IPS DF 6.9 (cell line): ENCODE results near the gene KIAA1217.

ENCODE experiments used
- DNase-seq: peaks from one replicate; pipeline ENCODE4 v3.0.0-alpha.2; 2013; ENCODE audit warnings: low read depth, low spot score
- H3K27ac ChIP-seq: one replicate; pipeline ENCODE4 v1.5.1; 2013; ENCODE audit warnings: low read length, control low read depth
- H3K27me3 ChIP-seq: 2 replicates; pipeline ENCODE4 v1.6.1; 2013; ENCODE audit warnings: mild to moderate bottlenecking, low read length; ENCODE audit not compliant: control insufficient read depth, insufficient read depth
- H3K36me3 ChIP-seq: 2 replicates; pipeline ENCODE4 v1.6.1; 2013; ENCODE audit warnings: low read length; ENCODE audit not compliant: control insufficient read depth, insufficient read depth
- H3K4me1 ChIP-seq: 2 replicates; pipeline ENCODE4 v1.6.1; 2013; ENCODE audit warnings: low read length; ENCODE audit not compliant: control insufficient read depth, insufficient read depth
- H3K4me3 ChIP-seq: 2 replicates; pipeline ENCODE4 v1.5.1; 2013; ENCODE audit warnings: mild to moderate bottlenecking, low read length
- H3K9me3 ChIP-seq: 2 replicates; pipeline ENCODE4 v1.6.1; 2013; ENCODE audit warnings: low read length, inconsistent platforms; ENCODE audit not compliant: control insufficient read depth, insufficient read depth
- WGBS: extraction: QIAGEN DNeasy Blood & Tissue Kit; methylation state at CpG from one replicate; pipeline ENCODE4 v1.1.7; 2013; ENCODE audit warnings: mixed read lengths, missing lambda C conversion rate; ENCODE audit not compliant: insufficient read length, insufficient coverage; 5-methylcytosine and 5-hydroxymethylcytosine counted together

The KIAA1217 gene

GRCh38 chr10:24257588-24257987 is 48.6 kb downstream of the KIAA1217 start:
- no peak for DNase-seq
- Histone ChIP-seq H3K9me3 (no peaks in the 10 kb centered on the region; the same call in 1 of the 2 replicates), H3K27me3 (no peaks in the 10 kb centered on the region), H3K4me3 (no peak overlapping the region), H3K36me3 (no peaks in the 10 kb centered on the region), H3K4me1 (peaks cover 8% of the 10 kb centered on the region), H3K27ac (no peak overlapping the region)
- no CpG with 5 or more reads among the region's 4 CpGs for WGBS

- no CpG with 5 or more reads among the region's 7 CpGs for WGBS
- H3K9me3 ChIP-seq, result no peaks in the 10 kb centered on the region; the same call in 1 of the 2 replicates
- H3K36me3 ChIP-seq, result no peaks in the 10 kb centered on the region
- H3K4me3 ChIP-seq, result no peak overlapping the region
- no peak for DNase-seq
- H3K4me1 ChIP-seq, result peaks cover 11% of the 10 kb centered on the region
- no peak overlapping the region for H3K27ac ChIP-seq
- no peaks in the 10 kb centered on the region for H3K27me3 ChIP-seq
Measured at GRCh38 chr10:24259365-24260130, 50.6 kb downstream of the KIAA1217 start.

GRCh38 chr10:24261627-24262026 is 52.7 kb downstream of the KIAA1217 start:
- no CpG with 5 or more reads among the region's 3 CpGs for WGBS

GRCh38 chr10:24262929-24263590 is 54.1 kb downstream of the KIAA1217 start:
- no peak overlapping the region for H3K27ac ChIP-seq
- no CpG with 5 or more reads among the region's 7 CpGs for WGBS

More at GRCh38 chr10:24261627-24262026, 52.7 kb downstream of the KIAA1217 start:
- H3K9me3 ChIP-seq, result no peaks in the 10 kb centered on the region
- H3K27ac ChIP-seq, result no peak overlapping the region
- DNase-seq, result no peak
- H3K36me3 ChIP-seq, result no peaks in the 10 kb centered on the region
- H3K4me3 ChIP-seq, result no peak overlapping the region
- H3K27me3 ChIP-seq, result no peaks in the 10 kb centered on the region
- peaks cover 4% of the 10 kb centered on the region; the same call in 1 of the 2 replicates for H3K4me1 ChIP-seq

GRCh38 chr10:24269476-24269875 is 60.5 kb downstream of the KIAA1217 start:
- Histone ChIP-seq H3K36me3 (no peaks in the 10 kb centered on the region), H3K27ac (no peak overlapping the region), H3K4me1 (no peaks in the 10 kb centered on the region), H3K4me3 (no peak overlapping the region), H3K27me3 (no peaks in the 10 kb centered on the region), H3K9me3 (no peaks in the 10 kb centered on the region)
- no CpG with 5 or more reads among the region's 1 CpG for WGBS
- DNase-seq, result no peak

More at GRCh38 chr10:24262929-24263590, 54.1 kb downstream of the KIAA1217 start:
- Histone ChIP-seq H3K4me1 (peaks cover 3% of the 10 kb centered on the region; the same call in 1 of the 2 replicates), H3K27me3 (no peaks in the 10 kb centered on the region), H3K4me3 (no peak overlapping the region), H3K9me3 (no peaks in the 10 kb centered on the region), H3K36me3 (no peaks in the 10 kb centered on the region)
- no peak for DNase-seq

- no peak overlapping the region for H3K4me3 ChIP-seq
- WGBS, result no CpG with 5 or more reads among the region's 7 CpGs
Measured at GRCh38 chr10:24272374-24272773, 63.4 kb downstream of the KIAA1217 start.

GRCh38 chr10:24277277-24277676 is 68.3 kb downstream of the KIAA1217 start:
- Histone ChIP-seq H3K36me3 (no peaks in the 10 kb centered on the region), H3K4me3 (no peak overlapping the region), H3K9me3 (no peaks in the 10 kb centered on the region), H3K4me1 (no peaks in the 10 kb centered on the region), H3K27me3 (no peaks in the 10 kb centered on the region), H3K27ac (no peak overlapping the region)
- DNase-seq, result no peak
- no CpG with 5 or more reads among the region's 3 CpGs for WGBS

More at GRCh38 chr10:24272374-24272773, 63.4 kb downstream of the KIAA1217 start:
- no peak for DNase-seq
- Histone ChIP-seq H3K9me3 (no peaks in the 10 kb centered on the region), H3K36me3 (no peaks in the 10 kb centered on the region), H3K4me1 (no peaks in the 10 kb centered on the region), H3K27ac (no peak overlapping the region), H3K27me3 (no peaks in the 10 kb centered on the region)

- no peak for DNase-seq
- no CpG with 5 or more reads among the region's 9 CpGs for WGBS
Measured at GRCh38 chr10:24277771-24278170, 68.8 kb downstream of the KIAA1217 start.

GRCh38 chr10:24278176-24278889 is 69.4 kb downstream of the KIAA1217 start:
- no peak overlapping the region for H3K4me3 ChIP-seq
- no peak for DNase-seq
- WGBS, result no CpG with 5 or more reads among the region's 5 CpGs

More at GRCh38 chr10:24277771-24278170, 68.8 kb downstream of the KIAA1217 start:
- Histone ChIP-seq H3K36me3 (no peaks in the 10 kb centered on the region), H3K4me3 (no peak overlapping the region), H3K27me3 (no peaks in the 10 kb centered on the region), H3K4me1 (no peaks in the 10 kb centered on the region), H3K9me3 (no peaks in the 10 kb centered on the region), H3K27ac (no peak overlapping the region)

GRCh38 chr10:24279166-24279565 is 70.2 kb downstream of the KIAA1217 start:
- no peak for DNase-seq
- no peaks in the 10 kb centered on the region for H3K4me1 ChIP-seq
- H3K27ac ChIP-seq, result no peak overlapping the region
- H3K9me3 ChIP-seq, result no peaks in the 10 kb centered on the region
- H3K4me3 ChIP-seq, result no peak overlapping the region
- no peaks in the 10 kb centered on the region for H3K36me3 ChIP-seq
- no peaks in the 10 kb centered on the region for H3K27me3 ChIP-seq

More at GRCh38 chr10:24278176-24278889, 69.4 kb downstream of the KIAA1217 start:
- no peak overlapping the region for H3K27ac ChIP-seq
- no peaks in the 10 kb centered on the region for H3K4me1 ChIP-seq
- H3K36me3 ChIP-seq, result no peaks in the 10 kb centered on the region
- no peaks in the 10 kb centered on the region for H3K9me3 ChIP-seq
- H3K27me3 ChIP-seq, result no peaks in the 10 kb centered on the region
